Urothelium cell line (cell line): ENCODE results near the gene MAPK4.
"Not testable (repeated sequence)": the region's sequence is repeated elsewhere in the genome, so short reads cannot be mapped to it uniquely, and the experiment has no call there.

Experiments used
- DNase-seq: peaks from one replicate; pipeline ENCODE4 v3.0.0; 2011; ENCODE audit warnings: low spot score, mixed read lengths
- FAIRE-seq: peaks from 2 replicates; lab custom pipeline; 2011; peaks lifted over from hg19 to GRCh38; lab: Jason Lieb, UNC

The MAPK4 gene

GRCh38 chr18:50748243-50749229, 188.6 kb downstream of the MAPK4 start:
- DNase-seq: no peak
- no peak for FAIRE-seq

GRCh38 chr18:50749421-50749820, 189.5 kb downstream of the MAPK4 start:
- FAIRE-seq: no peak

GRCh38 chr18:50749945-50750344, 190.1 kb downstream of the MAPK4 start:
- FAIRE-seq: no peak
- DNase-seq: no peak

More at GRCh38 chr18:50749421-50749820, 189.5 kb downstream of the MAPK4 start:
- DNase-seq: no peak

- FAIRE-seq (no peak), DNase-seq (no peak)
Observed at GRCh38 chr18:50750546-50750945, 190.7 kb downstream of the MAPK4 start.

GRCh38 chr18:50751490-50751889, 191.6 kb downstream of the MAPK4 start:
- DNase-seq (no peak), FAIRE-seq (no peak)

GRCh38 chr18:50751947-50752346, 192.1 kb downstream of the MAPK4 start:
- FAIRE-seq (no peak), DNase-seq (no peak)

GRCh38 chr18:50753311-50753710, 193.4 kb downstream of the MAPK4 start:
- FAIRE-seq: no peak
- DNase-seq: no peak

GRCh38 chr18:50754297-50754696, 194.4 kb downstream of the MAPK4 start:
- DNase-seq (no peak), FAIRE-seq (no peak)

GRCh38 chr18:50757358-50757757, 197.5 kb downstream of the MAPK4 start:
- no peak for DNase-seq
- no peak for FAIRE-seq

GRCh38 chr18:50769463-50769862, 209.6 kb downstream of the MAPK4 start:
- FAIRE-seq (no peak), DNase-seq (no peak)

- DNase-seq (no peak), FAIRE-seq (no peak)
Observed at GRCh38 chr18:50775207-50775606, 215.3 kb downstream of the MAPK4 start.

- no peak for DNase-seq
- FAIRE-seq: no peak
Observed at GRCh38 chr18:50775726-50776125, 215.8 kb downstream of the MAPK4 start.

- no peak for FAIRE-seq
- DNase-seq: no peak
Observed at GRCh38 chr18:50776383-50776782, 216.5 kb downstream of the MAPK4 start.

- not testable (repeated sequence) for FAIRE-seq, DNase-seq
Observed at GRCh38 chr18:50779021-50779420, 219.1 kb downstream of the MAPK4 start.
